Measurements from ENCODE around the gene RSRC1.
"Not testable (repeated sequence)": the region's sequence is repeated elsewhere in the genome, so short reads cannot be mapped to it uniquely, and the experiment has no call there.

The RSRC1 gene, protein sequence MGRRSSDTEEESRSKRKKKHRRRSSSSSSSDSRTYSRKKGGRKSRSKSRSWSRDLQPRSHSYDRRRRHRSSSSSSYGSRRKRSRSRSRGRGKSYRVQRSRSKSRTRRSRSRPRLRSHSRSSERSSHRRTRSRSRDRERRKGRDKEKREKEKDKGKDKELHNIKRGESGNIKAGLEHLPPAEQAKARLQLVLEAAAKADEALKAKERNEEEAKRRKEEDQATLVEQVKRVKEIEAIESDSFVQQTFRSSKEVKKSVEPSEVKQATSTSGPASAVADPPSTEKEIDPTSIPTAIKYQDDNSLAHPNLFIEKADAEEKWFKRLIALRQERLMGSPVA

DNA sequence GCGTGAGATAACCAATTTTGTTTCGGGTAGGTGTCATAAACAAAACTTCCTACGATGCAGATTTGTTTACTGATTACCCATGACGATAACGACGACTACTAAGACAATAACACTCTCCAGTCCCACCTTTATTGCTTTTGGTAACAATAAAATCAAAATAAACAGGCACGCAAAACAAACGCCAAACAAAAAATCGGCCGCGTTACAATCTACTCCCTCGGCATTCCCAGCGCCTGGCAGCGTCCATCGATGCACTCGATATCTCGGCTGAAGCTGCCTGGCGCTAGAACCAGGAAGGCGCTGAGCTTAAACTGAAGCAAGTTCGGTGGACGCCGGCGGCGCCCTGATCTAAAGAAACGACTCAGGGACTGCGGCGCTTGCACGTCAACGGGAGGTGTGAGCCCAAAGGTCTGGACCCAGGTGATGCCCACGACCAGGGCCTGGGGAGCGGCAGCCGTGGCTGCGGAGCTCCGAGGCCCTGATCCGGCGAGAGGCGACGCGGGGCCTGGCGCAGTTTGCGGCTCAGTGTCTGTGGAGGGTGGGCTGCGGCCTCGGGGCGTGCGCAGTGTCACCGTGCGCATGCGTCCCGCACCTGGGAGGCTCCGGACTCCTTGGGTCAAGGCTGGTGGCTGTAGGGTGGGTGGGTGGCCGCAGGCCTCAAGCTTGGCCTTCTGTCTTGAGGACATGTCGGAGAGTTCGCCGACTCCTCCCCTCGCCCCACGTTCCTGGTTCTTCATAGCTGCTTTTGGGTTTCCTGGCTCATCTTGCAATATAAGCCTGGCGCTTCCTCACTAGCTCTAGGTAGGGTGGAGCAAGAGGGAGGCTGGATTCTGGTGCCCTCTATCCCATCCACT lies at the start of gene RSRC1:
Gene RSRC1 (plus strand): TSS at position 286 of the 854 bp plus-strand sequence. CDS start 12,016 bp downstream, outside the sequence.
- FAIRE-seq (no peak), DNase-seq (ENCODE audit: low spot score) (peak; percentile 78)

DNA sequence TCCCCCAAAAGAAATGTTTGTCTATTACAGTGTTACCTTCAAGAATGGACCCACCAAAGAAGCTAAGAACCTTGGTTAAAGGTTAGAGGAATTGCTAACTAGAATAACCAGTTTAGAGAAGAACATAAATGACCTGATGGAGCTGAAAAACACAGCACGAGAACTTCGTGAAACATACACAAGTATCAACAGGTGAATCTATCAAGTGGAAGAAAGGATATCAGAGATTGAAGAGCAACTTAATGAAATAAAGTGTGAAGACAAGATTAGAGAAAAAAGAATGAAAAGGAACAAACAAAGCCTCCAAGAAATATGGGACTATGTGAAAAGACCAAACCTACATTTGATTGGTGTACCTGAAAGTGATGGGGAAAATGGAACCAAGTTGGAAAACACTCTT lies 44.3 kb upstream of the RSRC1 start:
- DNase-seq (ENCODE audit: low spot score); FAIRE-seq: not testable (repeated sequence)

DNA sequence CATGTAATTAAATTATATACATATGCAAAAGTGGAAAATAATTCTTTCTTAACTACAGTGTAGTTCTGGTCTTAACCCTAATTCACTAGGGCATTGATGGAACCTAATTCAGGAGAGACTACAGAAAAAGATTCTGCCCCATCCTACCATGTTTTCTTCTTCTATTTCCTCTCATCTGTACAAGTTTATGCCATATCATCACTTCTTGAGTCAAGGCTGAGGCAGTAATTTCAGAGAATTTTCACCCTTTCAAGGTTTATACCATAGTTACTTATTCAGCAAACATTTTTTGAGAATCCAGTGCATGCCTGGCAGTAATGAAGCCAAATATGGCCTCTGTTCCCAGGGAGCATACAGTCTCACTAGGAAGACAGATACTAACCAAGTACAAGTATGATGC lies 37.1 kb upstream of the RSRC1 start:
- no peak for DNase-seq (ENCODE audit: low spot score)
- no peak for FAIRE-seq

DNA sequence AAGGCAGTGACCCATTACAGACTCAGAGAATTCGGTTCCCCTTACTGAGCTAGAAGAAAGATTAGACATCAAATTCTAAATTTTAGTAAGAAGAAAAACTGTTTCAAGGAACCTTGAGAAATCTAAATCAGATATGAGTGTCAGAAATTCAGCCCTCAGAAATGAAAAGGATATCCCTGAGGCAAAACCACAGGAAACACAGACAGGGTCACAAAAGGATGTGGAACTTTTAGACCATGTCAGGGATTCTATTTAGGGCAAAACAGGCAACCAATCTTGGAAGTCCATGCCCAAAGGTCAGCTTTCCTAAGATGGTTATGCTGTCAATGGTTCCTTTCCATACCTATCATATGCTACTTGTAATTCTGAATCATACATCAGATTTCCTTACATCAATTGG lies 35.3 kb upstream of the RSRC1 start:
- DNase-seq (ENCODE audit: low spot score) (no peak), FAIRE-seq (no peak)

DNA sequence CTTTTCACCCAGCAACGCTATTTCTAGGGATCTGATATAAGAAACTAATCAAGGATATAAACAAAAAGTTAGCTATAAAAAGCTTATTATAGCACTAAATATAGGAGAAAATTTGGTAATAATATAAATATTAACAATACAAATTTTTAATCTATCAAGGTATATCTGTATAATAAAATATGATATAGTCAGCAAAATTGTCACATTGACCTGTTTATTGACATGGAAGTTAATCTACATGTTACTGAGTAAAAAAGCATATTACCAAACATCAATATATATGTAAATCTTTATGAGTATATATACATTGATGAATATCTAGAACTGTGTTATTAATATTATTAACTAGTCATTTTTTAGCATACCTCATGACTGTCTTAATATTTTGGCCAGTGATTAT lies 30.3 kb upstream of the RSRC1 start:
- DNase-seq (ENCODE audit: low spot score) = no peak
- FAIRE-seq = no peak

DNA sequence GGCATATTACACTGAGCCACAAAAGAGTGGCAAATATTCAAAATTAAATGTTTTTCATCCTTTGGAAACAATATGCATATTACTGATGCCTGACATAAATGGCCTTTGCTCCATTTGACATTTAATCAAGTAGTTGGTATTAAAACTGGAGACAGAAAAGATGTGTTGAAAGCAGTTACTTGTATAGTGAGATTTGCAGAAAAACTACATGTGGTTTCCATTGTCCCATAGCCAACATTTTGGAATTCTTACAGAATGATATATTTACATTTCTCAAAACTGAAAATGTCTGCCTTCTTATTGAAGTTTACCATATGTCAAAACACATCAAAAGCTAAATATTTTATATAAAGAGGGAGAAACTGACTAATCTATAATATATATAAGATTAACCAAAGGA lies 25.2 kb upstream of the RSRC1 start:
- DNase-seq (ENCODE audit: low spot score) (no peak), FAIRE-seq (no peak)

DNA sequence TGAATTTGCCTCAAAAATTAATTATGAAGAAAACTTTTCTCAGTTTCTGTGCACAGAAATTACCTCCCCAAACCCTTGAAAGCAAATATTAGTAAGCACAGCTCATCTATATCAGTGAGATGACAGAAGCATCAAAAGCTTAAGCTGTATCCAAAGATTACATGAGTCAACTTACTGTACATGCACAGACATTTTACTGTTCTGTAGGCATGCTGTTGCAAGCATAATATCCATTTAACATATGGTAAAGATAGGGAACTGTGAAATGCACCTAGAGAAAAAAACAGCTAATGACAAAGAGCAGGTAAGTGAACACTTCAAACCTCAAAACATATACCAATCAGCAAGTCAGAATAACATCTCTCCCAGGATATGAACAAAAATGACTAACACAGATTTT lies 24.5 kb upstream of the RSRC1 start:
- FAIRE-seq = no peak

DNA sequence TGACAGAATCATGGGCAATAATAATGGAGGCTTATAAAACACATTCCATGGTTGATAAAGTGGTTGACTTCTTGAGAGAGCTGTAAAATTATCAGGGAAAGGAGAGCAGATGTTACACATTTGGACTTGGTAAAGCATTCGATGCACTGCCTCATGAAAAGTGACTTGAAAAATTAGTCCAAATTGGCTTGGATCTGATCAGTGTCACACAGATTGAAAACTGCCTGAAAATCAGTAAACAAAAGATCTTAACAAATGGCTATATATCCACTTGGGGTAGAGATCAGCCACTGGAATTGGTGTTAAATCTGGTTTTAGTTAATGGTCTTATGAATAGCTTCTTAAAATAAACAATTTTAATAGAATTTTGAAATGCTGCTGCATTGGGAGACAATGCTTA lies 24.0 kb upstream of the RSRC1 start:
- FAIRE-seq = no peak

More for the DNA sequence above, 24.5 kb upstream of the RSRC1 start:
- no peak for DNase-seq (ENCODE audit: low spot score)

DNA sequence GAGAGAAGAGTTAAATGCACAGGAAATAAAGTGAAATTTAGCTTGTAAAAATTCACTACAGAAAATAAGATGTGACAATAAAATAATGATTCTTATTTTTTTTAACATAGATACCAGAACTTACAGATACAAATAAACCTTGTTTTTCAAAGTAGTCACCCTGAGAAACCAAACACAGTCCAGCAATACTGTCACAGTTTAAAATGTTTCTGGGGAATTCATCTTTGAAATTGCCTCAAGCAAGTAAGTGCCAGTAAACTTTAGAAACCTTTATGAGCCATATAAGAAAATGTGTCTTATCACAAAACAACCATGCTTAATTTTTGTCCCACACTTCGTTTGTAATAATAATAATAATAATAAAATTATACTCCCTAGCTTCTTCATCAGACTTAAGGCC lies 23.5 kb upstream of the RSRC1 start:
- no peak for FAIRE-seq
- DNase-seq (ENCODE audit: low spot score) = no peak

More for the DNA sequence above, 24.0 kb upstream of the RSRC1 start:
- no peak for DNase-seq (ENCODE audit: low spot score)

DNA sequence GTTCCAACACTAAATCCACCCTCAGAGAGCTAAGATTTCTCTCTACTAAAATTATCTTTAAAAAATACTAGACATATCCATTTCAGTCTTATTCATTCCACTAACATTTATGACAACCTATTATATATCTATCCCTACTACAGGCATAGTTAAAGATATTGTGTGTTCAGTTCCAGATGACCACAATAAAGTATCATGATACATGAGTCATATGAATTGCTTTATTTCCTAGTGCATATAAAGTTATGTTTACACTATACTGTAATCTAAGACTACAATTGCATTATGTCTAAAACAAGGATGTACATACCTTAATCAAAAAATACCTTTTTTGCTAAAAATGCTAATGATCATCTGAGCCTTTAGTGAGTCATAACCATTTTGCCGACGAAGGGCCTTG lies 23.1 kb upstream of the RSRC1 start:
- FAIRE-seq (no peak), DNase-seq (ENCODE audit: low spot score) (no peak)

DNA sequence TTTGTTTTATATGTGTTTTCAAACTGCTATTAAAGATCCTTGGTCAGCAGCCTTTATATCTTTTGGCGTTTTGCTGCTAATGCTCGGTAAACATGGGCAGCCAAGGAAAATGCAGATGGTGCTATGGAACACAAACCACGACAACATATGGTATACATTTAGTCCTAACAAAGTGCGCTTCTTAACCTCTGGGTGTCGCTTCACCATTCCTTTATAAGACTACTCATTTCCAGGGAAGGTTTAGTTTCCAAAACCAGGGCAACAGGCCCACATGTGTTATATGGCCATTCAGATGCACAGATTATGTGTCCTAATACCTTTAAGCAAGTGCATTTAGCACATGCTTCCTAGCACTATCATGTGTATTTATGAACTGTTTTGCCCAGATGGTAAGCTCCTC lies 18.4 kb upstream of the RSRC1 start:
- FAIRE-seq (no peak), DNase-seq (ENCODE audit: low spot score) (peak; percentile 27)

DNA sequence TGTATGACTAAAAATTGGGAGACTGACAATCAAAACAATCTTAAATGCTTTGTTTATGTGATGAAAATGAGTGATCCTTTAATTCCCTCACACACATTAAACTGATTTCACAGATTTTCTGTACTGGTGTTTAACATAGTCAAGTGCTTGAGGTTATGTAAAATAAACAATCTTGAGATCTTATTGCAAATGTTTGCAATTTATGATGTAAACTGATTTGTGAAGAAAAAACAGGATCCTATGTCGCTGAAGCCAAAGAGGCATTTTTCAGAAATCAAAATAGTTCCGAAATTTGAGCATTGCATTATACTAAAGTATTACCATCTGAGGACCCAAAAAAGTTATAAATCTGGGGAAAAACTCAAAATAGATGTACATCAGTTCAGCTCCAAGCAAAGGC lies 16.4 kb upstream of the RSRC1 start:
- DNase-seq (ENCODE audit: low spot score) (no peak), FAIRE-seq (no peak)

DNA sequence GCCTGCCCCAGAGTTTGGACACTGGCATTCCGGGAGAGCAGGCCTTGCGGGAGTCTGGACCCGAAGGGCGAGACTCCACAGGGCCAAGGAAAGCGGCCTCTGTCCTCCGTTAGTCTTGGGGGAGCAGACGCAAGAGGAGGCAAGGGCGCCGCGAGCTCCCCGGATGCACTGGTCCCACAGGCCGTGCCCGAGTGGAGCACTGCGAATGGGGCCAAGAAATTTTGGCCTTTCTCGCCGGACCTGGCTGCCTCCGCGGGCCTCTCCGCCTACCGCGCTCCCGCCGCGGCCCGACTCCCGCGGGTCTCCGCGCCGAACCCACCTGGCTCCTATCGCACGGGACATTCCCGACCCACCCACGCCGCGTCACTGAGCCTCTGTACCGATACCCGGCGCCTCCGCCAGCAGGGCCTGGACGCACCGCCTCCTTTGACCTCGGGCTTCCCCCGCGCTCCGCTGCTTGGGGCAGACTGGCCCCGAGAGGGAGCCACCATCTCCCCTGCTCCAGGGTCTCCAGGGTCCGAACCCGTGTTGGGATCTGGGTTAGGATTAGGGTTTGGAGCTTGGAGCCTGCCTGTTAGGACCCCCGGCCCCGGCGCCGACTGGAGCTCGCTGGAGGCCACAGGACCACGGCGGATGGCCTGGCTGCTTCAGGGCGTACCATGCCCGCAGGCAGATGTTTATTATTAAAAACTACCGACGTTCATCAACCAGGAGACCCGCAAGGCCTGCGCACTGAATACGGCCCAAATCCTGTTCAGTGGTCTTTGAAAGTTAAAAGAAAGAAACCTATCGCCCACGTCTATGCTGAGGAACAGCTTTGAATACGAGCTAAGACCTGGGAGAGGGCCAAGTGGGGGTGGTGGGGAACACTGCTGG lies 15.4 kb upstream of the RSRC1 start:
- FAIRE-seq (no peak), DNase-seq (ENCODE audit: low spot score) (no peak)

DNA sequence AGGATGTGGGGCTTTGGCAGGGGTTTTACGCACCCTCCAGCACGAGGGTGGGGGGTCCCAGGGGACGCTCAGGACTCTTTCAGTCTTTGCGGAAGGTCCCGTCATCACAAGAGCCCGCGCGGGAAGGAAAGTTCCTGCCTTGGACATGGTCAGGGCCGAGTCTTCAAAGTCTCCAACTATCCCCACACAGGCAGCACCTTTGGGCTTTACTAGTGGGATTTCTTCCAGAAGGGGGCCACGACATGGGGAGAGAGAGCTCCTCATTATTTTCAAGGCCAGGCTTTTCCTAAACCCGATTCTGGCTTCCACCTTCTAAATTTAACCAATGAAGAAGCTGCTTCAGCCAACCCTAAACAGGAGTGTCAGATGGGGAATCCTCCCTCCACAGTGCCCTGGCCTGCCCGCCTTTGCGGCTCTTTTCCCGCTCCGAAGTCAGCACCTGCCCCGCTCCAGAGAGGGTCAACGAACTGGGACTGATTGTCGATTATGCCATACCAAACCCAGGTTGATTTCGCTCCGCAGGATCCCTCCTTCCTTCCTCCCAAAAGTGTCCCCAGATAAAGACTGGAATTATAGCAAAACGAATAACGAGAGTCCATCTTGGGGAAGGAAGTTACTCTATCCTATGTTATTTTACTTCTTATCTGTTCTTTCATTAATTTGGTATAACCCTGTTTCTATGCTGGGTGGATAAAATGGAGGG lies 14.6 kb upstream of the RSRC1 start:
- FAIRE-seq (no peak), DNase-seq (ENCODE audit: low spot score) (no peak)

DNA sequence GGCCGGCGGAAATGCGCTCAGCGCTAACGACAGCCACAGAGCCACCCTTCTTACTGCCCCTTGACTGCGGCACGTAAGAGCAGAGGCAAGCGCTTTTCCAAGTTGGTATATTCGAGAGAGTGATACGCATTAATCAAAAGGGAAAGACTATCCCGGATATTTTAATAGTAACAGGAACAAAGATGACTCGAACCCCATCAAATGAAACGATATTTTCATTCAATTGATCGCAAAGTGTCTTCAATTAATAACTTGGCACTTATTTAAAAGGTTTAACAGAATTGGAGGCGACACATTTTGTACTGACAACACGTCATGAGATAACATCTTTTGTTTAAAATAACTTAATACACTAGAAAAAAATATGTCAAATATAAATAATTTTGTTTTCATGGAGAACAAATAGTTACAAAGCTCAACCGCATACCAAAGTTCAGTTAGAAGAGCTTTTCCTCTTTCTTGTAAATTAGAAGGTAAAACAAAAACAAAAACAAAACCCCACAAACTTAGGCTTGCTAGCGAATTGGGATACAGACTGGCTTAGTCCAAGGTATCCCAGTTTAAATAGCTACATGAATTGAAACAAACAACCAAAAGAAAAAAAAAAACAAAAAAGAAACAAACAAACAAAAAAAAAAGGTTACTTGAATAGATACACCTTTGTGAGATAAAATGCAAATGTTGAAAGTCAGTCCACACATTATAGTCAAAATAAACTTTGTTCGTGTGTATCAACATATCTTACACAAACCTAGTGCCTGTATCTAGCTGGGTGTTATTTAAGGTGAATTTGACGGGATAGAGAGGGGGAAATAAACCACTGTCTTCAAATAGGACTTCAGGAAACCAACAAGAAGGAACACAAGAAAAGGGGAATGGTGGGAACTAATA lies 13.8 kb upstream of the RSRC1 start:
- no peak for FAIRE-seq
- DNase-seq (ENCODE audit: low spot score) = no peak

DNA sequence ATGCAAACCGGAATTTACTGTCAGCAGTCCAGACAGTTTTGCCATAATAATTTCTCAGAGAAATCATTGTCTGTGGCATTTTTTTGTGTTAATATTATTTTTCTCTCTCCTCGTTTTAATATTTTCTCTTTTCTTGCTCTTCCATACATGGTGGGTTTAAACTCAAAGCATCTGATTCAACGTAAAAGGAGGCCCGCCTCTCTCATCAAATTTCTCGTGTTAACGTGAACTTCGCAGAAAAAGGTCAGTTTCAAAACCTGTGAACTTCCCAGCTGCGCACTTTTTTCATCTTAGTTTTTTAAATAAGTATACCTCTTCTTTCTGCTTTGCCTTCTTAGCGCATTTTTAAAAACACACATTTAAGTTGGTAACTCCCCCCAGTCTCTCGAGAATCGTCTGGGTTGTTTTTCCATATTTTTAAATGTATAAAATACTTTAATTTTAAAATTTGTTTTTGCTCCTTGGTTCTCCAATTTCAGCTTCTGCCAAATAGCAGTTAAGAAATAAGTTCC lies 12.8 kb upstream of the RSRC1 start:
- no peak for FAIRE-seq
- no peak for DNase-seq (ENCODE audit: low spot score)

DNA sequence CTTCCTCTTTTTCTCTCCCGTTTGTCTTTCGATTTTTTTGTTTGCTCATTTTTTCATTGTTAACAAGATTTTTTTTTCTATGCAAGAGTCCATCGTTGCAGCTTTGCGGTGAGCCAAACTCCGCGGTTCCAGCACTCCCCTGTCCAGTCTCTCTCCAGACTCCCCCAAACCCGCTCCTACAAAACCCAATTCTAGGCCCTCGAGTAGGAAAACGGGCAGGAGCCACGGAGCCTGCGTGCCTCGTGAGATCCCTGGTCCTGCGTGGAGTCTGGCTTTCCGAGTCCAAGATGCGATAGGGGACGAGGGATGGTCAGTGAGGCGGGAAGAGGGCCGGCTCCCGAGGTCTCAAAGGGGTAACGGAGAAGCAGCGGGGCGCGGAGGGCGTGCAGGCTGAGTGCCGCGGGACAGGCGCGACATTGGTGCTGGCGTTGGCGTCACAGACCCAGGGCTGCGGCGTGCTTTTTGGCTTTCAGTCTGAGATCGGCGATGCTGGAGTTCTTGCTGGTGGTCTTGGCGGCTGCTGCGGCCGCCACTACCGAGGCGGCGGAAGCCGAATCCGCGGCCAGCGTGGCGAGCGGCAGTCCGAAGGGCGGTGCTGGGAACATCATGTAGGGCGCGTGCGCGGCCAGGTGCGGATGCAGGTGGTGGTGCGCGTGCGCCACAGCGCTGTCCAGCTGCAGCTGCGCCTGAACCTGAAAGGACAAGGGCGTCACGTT lies 12.1 kb upstream of the RSRC1 start:
- FAIRE-seq (no peak), DNase-seq (ENCODE audit: low spot score) (peak; percentile 69)

DNA sequence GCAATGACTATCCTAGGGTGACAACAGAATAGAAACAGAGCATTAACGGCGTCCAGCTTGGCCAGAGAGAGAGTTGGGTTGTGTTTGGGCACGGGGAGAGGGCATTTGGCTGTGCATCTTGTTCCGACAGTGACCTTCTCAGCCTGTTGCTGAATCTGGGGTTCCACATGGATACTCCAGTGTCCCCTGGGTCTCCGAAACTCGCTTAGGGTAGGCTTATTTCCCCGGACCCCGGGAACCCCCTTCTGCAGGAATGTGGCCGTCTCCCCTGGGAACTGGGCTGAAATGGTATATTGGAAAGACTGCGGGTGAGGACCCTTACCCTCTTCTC lies 11.6 kb upstream of the RSRC1 start:
- FAIRE-seq (no peak), DNase-seq (ENCODE audit: low spot score) (no peak)

DNA sequence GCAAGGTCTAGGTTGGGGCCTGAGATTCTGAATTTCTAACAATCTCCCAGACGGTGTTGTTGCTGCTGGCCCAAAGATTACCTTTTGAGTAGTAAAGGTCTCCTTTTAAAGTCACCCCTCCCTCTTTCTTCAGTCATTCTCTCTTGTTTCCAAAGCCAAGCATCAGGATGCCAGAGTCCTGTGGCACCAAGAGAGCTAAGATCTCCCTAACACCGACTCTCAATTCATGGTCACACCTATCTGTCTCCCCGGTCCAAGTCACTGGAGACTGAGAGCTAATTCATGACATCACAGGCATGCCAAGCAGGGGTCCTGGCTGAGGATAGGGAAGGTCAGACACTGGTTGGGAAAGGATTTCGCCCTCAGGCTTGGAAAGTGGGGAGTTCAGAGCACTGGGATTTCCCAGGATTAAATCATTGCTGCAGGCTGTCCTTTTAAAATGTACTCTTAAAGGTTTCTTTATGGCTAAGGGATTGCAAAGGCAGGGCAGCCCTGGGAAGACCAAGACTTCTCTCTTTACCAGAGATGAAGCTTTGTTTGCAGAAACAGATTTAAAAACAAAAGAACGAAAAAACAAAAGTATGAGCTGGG lies 11.0 kb upstream of the RSRC1 start:
- FAIRE-seq = no peak

More for the DNA sequence above, 11.0 kb upstream of the RSRC1 start:
- DNase-seq (ENCODE audit: low spot score) = no peak
